CD4-positive, alpha-beta T cell treated with Interleukin-6 for 4 hours (primary cell): ENCODE measurements around the gene UQCC5.

ENCODE experiments used
- DNase-seq: peaks from one replicate; pipeline ENCODE4 v3.0.0-alpha.2; 2020; ENCODE audit warnings: mixed read lengths

Gene UQCC5

DNA sequence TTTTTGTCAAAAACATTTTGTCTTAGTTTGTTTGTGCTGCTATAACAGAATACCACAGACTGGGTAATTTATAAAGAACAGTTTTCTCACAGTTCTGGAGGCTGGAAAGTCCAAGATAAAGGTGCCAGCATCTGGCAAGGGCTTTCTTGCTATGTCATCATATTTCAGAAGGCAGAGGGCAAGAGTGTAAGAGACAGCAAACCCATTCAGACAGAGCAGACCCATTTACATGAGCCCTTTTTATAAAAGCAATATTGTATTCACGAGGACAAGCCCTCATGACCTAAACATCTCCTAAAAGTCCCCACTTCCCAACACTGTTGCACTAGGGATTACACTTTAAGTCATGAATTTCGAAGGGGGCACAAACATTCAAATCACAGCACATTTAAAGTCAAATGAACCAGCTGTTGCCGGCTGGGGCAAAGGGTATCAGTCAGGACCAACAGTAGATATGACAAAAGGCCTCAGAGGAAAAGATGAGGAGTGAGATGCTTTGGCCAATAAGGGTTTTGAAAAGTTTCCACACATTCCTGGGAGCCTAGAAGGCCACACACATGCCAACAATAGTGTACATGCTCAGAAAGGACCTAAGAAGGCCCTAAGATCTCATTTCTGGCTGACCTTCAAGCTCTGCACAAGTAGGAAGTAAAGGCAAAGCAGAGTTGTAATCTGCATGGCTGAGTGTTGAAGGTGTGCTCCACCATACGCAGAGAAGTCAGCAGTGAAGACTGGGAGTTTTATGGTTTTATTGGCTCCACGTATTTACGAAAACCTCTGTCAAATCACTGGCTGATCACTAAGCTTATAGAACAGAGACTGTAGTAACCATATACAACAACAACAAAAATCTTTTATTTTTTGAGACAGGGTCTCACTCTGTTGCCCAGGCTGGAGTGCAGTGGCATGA lies 37.9 kb downstream of the UQCC5 start:
- DNase-seq: no peak
